ENCODE measurements around the gene GRIK5.
A peak's percentile ranks its signal among the peaks of the same experiment; 100 is the strongest.

Gene GRIK5

GRCh38 chr19:41999071-41999877 is 70.7 kb downstream of the GRIK5 start:
- ChIA-PET POLR2A (interaction anchor here (0.9 to 1.5 kb wide), 4 partner anchors 11 to 115 kb away, joined by 3 to 4 read pairs (median 4); no protein-coding TSS in a partner anchor), CTCF (interaction anchor here (0.6 kb wide), 1 partner anchor 633 kb away, joined by 4 read pairs; no protein-coding TSS in a partner anchor)
- TF ChIP-seq ZNF384 (IDR thresholded peaks at IDR 0.05) = no peak
- TF ChIP-seq ELF4 (IDR thresholded peaks at IDR 0.05) = no peak
- no peak for TF ChIP-seq FOXK2 (IDR thresholded peaks at IDR 0.05)
- no peak for TF ChIP-seq BHLHE40 (IDR thresholded peaks at IDR 0.05; ENCODE audit: borderline replicate concordance)
- TF ChIP-seq SUZ12 (IDR thresholded peaks at IDR 0.05) = no peak
- TF ChIP-seq HDGF (IDR thresholded peaks at IDR 0.05; ENCODE audit: borderline replicate concordance) = no peak
- no peak for TF ChIP-seq L3MBTL2 (conservative IDR thresholded peaks at IDR 0.05)
- no peak for TF ChIP-seq FOXA1 (IDR thresholded peaks at IDR 0.05)
- no peak for TF ChIP-seq PKNOX1 (IDR thresholded peaks at IDR 0.05)
- no peak for TF ChIP-seq SP1 (IDR thresholded peaks at IDR 0.05)
- TF ChIP-seq TARDBP (IDR thresholded peaks at IDR 0.05) = no peak
- no peak for TF ChIP-seq FOXM1 (IDR thresholded peaks at IDR 0.05; ENCODE audit: borderline replicate concordance)
- no peak for TF ChIP-seq CTBP1 (IDR thresholded peaks at IDR 0.05; ENCODE audit: borderline replicate concordance)
- no peak for TF ChIP-seq NFRKB (IDR thresholded peaks at IDR 0.05)
- no peak for TF ChIP-seq LEF1 (IDR thresholded peaks at IDR 0.05; ENCODE audit: borderline replicate concordance)
- TF ChIP-seq ARNT (IDR thresholded peaks at IDR 0.05) = no peak
- DNase-seq (ENCODE audit: extremely low spot score) = no peak

- peak; percentile 83 for DNase-seq (ENCODE audit: extremely low spot score)
- TF ChIP-seq HDGF (IDR thresholded peaks at IDR 0.05; ENCODE audit: borderline replicate concordance) = no peak
- no peak for TF ChIP-seq BHLHE40 (IDR thresholded peaks at IDR 0.05; ENCODE audit: borderline replicate concordance)
- no peak for TF ChIP-seq NFRKB (IDR thresholded peaks at IDR 0.05)
- TF ChIP-seq TARDBP (IDR thresholded peaks at IDR 0.05) = no peak
- TF ChIP-seq ARNT (IDR thresholded peaks at IDR 0.05) = no peak
- no peak for TF ChIP-seq PKNOX1 (IDR thresholded peaks at IDR 0.05)
- TF ChIP-seq ELF4 (IDR thresholded peaks at IDR 0.05) = no peak
- no peak for TF ChIP-seq FOXM1 (IDR thresholded peaks at IDR 0.05; ENCODE audit: borderline replicate concordance)
- no peak for TF ChIP-seq SP1 (IDR thresholded peaks at IDR 0.05)
- no peak for TF ChIP-seq ZNF384 (IDR thresholded peaks at IDR 0.05)
- no peak for TF ChIP-seq FOXK2 (IDR thresholded peaks at IDR 0.05)
- CTCF ChIA-PET = interaction anchor here (1.3 kb wide), 1 partner anchor 25 kb away, joined by 5 read pairs; no protein-coding TSS in a partner anchor
- POLR2A ChIA-PET = no interaction called here
These were observed 71.6 kb downstream of the GRIK5 start for GRCh38 chr19:41998246-41999020.

- ChIA-PET CTCF (interaction anchor here (0.8 to 1.3 kb wide), 3 partner anchors 25 to 37 kb away, joined by 3 to 5 read pairs (median 3); no protein-coding TSS in a partner anchor), POLR2A (interaction anchor here (1.0 kb wide), 1 partner anchor 39 kb away, joined by 3 read pairs; the partner anchor contains the start of gene RABAC1)
- DNase-seq (ENCODE audit: extremely low spot score) = no peak
- no peak for TF ChIP-seq CTBP1 (IDR thresholded peaks at IDR 0.05; ENCODE audit: borderline replicate concordance)
- no peak for TF ChIP-seq BHLHE40 (IDR thresholded peaks at IDR 0.05; ENCODE audit: borderline replicate concordance)
- TF ChIP-seq FOXK2 (IDR thresholded peaks at IDR 0.05) = no peak
These were observed 72.2 kb downstream of the GRIK5 start for GRCh38 chr19:41997851-41998229.

- ChIA-PET POLR2A (interaction anchor here (1.0 to 1.2 kb wide), 2 partner anchors 13 to 38 kb away, joined by 3 read pairs; partner anchors contain the start of gene RABAC1), CTCF (interaction anchor here (0.8 to 1.3 kb wide), 3 partner anchors 26 to 37 kb away, joined by 3 to 5 read pairs (median 3); no protein-coding TSS in a partner anchor)
- peak; percentile 72 for DNase-seq (ENCODE audit: extremely low spot score)
These were observed 72.7 kb downstream of the GRIK5 start for GRCh38 chr19:41997121-41997850.

More at GRCh38 chr19:41997121-41997850, 72.7 kb downstream of the GRIK5 start:
- no peak for TF ChIP-seq TARDBP (IDR thresholded peaks at IDR 0.05)
- no peak for TF ChIP-seq L3MBTL2 (conservative IDR thresholded peaks at IDR 0.05)
- no peak for TF ChIP-seq NFRKB (IDR thresholded peaks at IDR 0.05)
- no peak for TF ChIP-seq BHLHE40 (IDR thresholded peaks at IDR 0.05; ENCODE audit: borderline replicate concordance)
- TF ChIP-seq HDGF (IDR thresholded peaks at IDR 0.05; ENCODE audit: borderline replicate concordance) = no peak
- no peak for TF ChIP-seq LEF1 (IDR thresholded peaks at IDR 0.05; ENCODE audit: borderline replicate concordance)
- TF ChIP-seq FOXM1 (IDR thresholded peaks at IDR 0.05; ENCODE audit: borderline replicate concordance) = no peak
- TF ChIP-seq ARNT (IDR thresholded peaks at IDR 0.05) = no peak
- no peak for TF ChIP-seq ELF4 (IDR thresholded peaks at IDR 0.05)
- TF ChIP-seq PKNOX1 (IDR thresholded peaks at IDR 0.05) = no peak
